HL-60 (cell line): ENCODE results near the gene FHIT.

ENCODE experiments used
- DNase-seq, 2 experiments: peaks; one replicate each; pipeline ENCODE4 v3.0.0-alpha.2; 2010 to 2020; ENCODE audit warnings: low read depth in 1 of 2, low spot score in 1 of 2
- H3K27ac ChIP-seq: fragments of 250-450 bp; sonication (Bioruptor Pico); replicated peaks from 2 replicates; pipeline ENCODE4 v1.5.1; 2020; ENCODE audit warnings: mild to moderate bottlenecking, moderate library complexity
- H3K27me3 ChIP-seq: fragments of 250-450 bp; sonication (Bioruptor Pico); 2 replicates; pipeline ENCODE4 v1.5.1; 2021; ENCODE audit warnings: mild to moderate bottlenecking, moderate library complexity; ENCODE audit not compliant: insufficient read depth, poor library complexity, severe bottlenecking
- H3K4me3 ChIP-seq: replicated peaks from 2 replicates; pipeline ENCODE4 v1.5.1; 2011; ENCODE audit warnings: mild to moderate bottlenecking, control low read depth, low read length; ENCODE audit not compliant: insufficient read depth
- GABPA ChIP-seq: IDR thresholded peaks from 2 replicates; pipeline ENCODE4 v1.6.1; 2012; ENCODE audit warnings: low read depth
- POLR2AphosphoS5 ChIP-seq: IDR thresholded peaks from 2 replicates; pipeline ENCODE4 v1.6.1; 2012; ENCODE audit warnings: low read depth
- SPI1 ChIP-seq: IDR thresholded peaks from 2 replicates; pipeline ENCODE4 v1.6.1; 2012; ENCODE audit warnings: low read depth, mild to moderate bottlenecking, borderline replicate concordance
- TF ChIP-seq, protein P1 (sequence below): IDR thresholded peaks from one replicate; pipeline ENCODE4 v1.5.1; 2011; ENCODE audit warnings: low read length, control low read depth, inconsistent platforms; ENCODE audit not compliant: insufficient read depth
- TF ChIP-seq, protein P2 (sequence below): IDR thresholded peaks from 2 replicates; pipeline ENCODE4 v1.6.1; 2012; ENCODE audit warnings: low read depth; ENCODE audit not compliant: insufficient replicate concordance

FHIT gene

DNA sequence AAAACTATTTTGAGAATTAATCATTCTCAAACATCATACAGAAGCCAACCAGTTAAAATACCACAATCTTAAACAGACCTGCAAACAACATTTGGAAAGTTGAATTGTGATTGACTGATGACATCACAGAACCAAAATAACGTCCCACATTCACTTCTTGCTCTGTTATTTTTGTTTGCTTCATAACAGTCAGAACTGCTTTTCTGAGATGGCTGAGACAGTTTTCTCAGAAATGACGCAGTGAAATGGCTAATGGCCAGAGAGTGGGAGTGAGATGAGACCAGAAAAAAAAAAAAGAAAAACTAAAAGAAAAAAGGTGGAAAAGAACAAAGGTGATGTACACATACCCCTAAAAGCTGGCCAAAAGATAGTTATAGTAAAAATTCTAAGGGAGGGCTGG is 1061.2 kb downstream of the FHIT start:
- no peak overlapping the region for H3K4me3 ChIP-seq
- H3K27me3 ChIP-seq, result no peaks in the 10 kb centered on the region
- H3K27ac ChIP-seq, result no peak overlapping the region
- no peak for DNase-seq
- TF ChIP-seq SPI1 (no peak), GABPA (no peak), POLR2AphosphoS5 (no peak)
- TF ChIP-seq, protein P1, sequence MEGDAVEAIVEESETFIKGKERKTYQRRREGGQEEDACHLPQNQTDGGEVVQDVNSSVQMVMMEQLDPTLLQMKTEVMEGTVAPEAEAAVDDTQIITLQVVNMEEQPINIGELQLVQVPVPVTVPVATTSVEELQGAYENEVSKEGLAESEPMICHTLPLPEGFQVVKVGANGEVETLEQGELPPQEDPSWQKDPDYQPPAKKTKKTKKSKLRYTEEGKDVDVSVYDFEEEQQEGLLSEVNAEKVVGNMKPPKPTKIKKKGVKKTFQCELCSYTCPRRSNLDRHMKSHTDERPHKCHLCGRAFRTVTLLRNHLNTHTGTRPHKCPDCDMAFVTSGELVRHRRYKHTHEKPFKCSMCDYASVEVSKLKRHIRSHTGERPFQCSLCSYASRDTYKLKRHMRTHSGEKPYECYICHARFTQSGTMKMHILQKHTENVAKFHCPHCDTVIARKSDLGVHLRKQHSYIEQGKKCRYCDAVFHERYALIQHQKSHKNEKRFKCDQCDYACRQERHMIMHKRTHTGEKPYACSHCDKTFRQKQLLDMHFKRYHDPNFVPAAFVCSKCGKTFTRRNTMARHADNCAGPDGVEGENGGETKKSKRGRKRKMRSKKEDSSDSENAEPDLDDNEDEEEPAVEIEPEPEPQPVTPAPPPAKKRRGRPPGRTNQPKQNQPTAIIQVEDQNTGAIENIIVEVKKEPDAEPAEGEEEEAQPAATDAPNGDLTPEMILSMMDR, result no peak
- TF ChIP-seq, protein P2, sequence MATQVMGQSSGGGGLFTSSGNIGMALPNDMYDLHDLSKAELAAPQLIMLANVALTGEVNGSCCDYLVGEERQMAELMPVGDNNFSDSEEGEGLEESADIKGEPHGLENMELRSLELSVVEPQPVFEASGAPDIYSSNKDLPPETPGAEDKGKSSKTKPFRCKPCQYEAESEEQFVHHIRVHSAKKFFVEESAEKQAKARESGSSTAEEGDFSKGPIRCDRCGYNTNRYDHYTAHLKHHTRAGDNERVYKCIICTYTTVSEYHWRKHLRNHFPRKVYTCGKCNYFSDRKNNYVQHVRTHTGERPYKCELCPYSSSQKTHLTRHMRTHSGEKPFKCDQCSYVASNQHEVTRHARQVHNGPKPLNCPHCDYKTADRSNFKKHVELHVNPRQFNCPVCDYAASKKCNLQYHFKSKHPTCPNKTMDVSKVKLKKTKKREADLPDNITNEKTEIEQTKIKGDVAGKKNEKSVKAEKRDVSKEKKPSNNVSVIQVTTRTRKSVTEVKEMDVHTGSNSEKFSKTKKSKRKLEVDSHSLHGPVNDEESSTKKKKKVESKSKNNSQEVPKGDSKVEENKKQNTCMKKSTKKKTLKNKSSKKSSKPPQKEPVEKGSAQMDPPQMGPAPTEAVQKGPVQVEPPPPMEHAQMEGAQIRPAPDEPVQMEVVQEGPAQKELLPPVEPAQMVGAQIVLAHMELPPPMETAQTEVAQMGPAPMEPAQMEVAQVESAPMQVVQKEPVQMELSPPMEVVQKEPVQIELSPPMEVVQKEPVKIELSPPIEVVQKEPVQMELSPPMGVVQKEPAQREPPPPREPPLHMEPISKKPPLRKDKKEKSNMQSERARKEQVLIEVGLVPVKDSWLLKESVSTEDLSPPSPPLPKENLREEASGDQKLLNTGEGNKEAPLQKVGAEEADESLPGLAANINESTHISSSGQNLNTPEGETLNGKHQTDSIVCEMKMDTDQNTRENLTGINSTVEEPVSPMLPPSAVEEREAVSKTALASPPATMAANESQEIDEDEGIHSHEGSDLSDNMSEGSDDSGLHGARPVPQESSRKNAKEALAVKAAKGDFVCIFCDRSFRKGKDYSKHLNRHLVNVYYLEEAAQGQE, result no peak

GRCh38 chr3:60189304-60189703 is 1061.9 kb downstream of the FHIT start:
- H3K27me3 ChIP-seq, result no peaks in the 10 kb centered on the region
- TF ChIP-seq, protein P2, result no peak
- TF ChIP-seq, protein P1, result no peak
- no peak for TF ChIP-seq POLR2AphosphoS5
- no peak for TF ChIP-seq GABPA
- H3K4me3 ChIP-seq, result no peak overlapping the region
- no peak overlapping the region for H3K27ac ChIP-seq
- DNase-seq, result no peak

DNA sequence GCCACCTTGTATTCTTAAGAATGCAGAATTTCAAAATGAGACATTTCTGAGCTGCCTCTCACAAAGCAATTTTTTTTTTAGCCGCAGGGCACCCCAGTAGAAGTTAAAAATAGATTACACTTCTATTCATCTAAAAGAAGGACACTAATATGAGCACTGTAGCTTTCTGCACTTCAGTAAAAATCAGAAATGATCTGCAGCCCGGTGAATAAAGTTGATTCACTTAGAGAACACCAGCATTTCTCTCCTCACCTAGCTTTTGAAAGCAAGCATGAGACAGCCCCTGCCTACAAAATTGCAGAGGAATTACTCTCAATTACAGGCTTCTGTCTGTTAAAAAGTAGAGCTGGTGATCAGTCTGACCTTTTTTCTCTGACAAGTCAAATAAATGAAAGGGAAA is 1062.4 kb downstream of the FHIT start:
- no peak for TF ChIP-seq SPI1
- TF ChIP-seq POLR2AphosphoS5, result no peak
- TF ChIP-seq, protein P1, result no peak
- no peak for TF ChIP-seq GABPA
- TF ChIP-seq, protein P2, result no peak
- Histone ChIP-seq H3K4me3 (no peak overlapping the region), H3K27me3 (no peaks in the 10 kb centered on the region), H3K27ac (no peak overlapping the region)
- no peak for DNase-seq
